DOHH2 (cell line): ENCODE measurements around the gene BUD13.

ENCODE experiments used
- EZH2phosphoT487 ChIP-seq: fragments of 200-600 bp; sonication (generic); IDR thresholded peaks from 2 replicates; pipeline ENCODE4 v1.6.1; 2017; ENCODE audit warnings: borderline replicate concordance, mild to moderate bottlenecking, antibody characterized with exemption, low read length, moderate library complexity, mixed read lengths
- TF ChIP-seq, protein P1 (sequence below): fragments of 200-600 bp; sonication (generic); IDR thresholded peaks from one replicate; pipeline ENCODE4 v1.5.1; 2014; ENCODE audit warnings: antibody characterized with exemption, mild to moderate bottlenecking, low read depth, low read length; ENCODE audit not compliant: poor library complexity, severe bottlenecking

DNA sequence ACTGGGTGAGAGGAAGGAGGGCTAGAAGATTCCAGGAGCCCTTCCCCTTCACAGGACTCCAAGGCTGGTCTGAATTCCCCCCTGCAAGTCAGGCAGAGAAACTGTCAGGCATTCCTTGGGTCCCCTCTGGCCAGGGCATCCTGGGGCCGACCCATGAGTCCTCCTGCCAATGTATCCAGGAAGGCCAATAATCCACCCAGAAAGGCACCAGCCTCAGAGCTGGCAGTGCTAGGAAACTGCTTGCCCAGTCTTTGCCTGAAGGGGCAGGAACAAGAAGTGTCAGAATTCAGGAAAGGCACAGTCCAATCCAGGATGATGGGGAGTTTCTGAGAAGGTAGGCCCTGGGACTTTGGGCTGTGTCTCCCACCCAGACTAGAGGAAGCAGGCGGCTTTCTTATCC, 41.0 kb downstream of the BUD13 start:
- TF ChIP-seq, protein P1, sequence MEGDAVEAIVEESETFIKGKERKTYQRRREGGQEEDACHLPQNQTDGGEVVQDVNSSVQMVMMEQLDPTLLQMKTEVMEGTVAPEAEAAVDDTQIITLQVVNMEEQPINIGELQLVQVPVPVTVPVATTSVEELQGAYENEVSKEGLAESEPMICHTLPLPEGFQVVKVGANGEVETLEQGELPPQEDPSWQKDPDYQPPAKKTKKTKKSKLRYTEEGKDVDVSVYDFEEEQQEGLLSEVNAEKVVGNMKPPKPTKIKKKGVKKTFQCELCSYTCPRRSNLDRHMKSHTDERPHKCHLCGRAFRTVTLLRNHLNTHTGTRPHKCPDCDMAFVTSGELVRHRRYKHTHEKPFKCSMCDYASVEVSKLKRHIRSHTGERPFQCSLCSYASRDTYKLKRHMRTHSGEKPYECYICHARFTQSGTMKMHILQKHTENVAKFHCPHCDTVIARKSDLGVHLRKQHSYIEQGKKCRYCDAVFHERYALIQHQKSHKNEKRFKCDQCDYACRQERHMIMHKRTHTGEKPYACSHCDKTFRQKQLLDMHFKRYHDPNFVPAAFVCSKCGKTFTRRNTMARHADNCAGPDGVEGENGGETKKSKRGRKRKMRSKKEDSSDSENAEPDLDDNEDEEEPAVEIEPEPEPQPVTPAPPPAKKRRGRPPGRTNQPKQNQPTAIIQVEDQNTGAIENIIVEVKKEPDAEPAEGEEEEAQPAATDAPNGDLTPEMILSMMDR: no peak
- TF ChIP-seq EZH2phosphoT487: no peak
